Inferior parietal cortex (tissue), 1 donor: ENCODE results near the gene DENND1A.
"Not testable (repeated sequence)": the region's sequence is repeated elsewhere in the genome, so short reads cannot be mapped to it uniquely, and the experiment has no call there.

Experiments
- DNase-seq: peaks from one replicate; pipeline ENCODE4 v3.0.0-alpha.2; 2016; ENCODE audit errors: extremely low spot score

Gene DENND1A

DNA sequence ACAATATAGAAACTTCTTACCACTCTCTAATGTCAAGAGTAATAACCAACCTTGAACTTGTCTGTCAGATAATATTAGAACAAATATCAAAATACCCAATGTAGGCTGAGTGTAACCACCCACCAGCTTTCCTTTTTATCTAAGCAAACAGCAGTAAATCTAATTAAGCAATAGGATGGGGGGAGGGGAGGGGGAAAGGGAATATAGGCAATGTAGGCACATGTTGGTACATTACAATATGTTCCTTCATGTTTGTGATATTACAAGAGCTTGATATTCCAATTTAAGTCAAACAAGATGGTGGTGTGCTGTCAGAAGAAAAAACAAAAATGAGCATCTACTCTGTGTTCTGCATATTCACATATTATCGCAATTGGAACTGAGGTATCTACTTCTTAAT, 158.2 kb downstream of the DENND1A start:
- DNase-seq: no peak

DNA sequence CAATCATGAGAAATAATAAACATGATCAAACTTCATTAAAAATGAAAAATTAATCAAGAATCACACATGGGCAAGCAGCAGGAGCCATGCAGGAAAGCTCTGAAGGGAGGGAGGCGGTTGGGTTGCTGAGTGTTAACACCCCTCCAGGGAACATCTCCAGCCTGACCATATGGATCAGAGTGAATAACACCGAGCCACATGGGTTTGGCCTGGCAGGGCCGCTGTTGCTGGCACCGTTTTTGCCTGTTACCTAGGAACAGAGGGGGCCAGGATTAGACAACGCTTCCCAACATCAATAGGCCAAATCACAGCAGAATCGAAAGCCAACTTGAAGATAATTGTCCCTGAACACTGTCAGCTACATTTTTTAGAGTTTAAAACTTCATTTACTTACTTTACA, 160.2 kb downstream of the DENND1A start:
- no peak for DNase-seq

DNA sequence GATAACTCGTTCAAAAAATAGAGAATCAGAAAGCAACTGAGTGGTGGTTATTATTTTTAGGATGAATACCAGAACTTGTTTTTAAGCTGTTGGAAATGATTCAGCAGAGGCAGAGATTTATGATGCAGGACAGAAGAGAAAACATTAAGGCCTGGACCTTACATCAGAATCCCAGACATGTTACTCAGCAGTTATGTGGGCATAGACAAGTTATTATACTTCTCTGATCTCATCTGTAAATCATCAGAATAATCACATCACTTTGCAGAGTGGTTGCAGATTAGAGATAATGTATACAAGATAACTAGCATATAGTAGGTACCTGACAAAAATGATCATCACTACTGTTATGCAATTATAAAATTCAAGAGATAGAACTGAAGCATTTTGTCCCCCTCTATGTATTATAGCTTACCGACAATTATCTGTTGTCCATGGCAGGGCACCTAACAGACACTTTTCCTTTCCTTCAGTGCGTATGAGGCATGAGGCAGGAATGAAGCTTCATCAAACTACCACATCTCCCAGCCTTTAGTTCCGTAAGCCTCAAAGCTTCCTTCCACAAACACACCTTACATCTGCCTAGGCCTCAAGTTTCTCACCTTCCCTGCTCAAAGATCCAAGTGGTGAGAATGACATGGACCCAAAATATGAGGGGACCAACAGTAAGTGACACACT, 165.9 kb downstream of the DENND1A start:
- no peak for DNase-seq

DNA sequence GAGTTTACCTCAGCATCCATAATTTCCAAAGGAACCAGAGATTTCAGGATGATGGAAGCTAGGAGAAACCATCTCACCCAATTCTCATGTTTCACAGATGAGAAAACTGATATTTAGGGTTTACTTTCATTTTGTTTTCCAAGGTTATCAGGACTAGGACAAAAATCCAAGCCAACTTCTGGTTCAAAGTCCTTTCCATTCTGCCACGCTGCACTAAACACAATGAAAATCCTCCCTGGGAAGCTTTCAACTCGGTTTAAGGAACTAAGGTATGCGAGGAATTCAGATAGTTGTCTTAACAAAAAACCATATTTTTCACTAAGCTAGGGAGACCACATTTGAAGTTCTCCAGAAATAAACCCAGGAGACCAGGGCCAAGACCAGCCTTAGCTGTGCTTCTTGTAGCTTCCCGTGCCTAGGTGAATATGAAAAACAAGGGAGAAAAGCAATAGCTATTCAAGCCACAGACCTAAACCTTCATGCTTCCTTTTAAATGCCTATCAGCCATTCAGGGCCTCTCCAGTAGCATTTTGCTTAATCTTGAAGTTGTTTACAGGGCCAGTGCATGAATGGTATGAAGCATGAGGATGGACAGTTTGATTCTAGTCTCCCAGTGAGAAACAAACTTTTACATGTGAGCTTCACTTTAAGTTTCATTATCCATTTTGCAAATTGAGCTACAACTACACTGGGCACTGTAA, 167.9 kb downstream of the DENND1A start:
- no peak for DNase-seq

DNA sequence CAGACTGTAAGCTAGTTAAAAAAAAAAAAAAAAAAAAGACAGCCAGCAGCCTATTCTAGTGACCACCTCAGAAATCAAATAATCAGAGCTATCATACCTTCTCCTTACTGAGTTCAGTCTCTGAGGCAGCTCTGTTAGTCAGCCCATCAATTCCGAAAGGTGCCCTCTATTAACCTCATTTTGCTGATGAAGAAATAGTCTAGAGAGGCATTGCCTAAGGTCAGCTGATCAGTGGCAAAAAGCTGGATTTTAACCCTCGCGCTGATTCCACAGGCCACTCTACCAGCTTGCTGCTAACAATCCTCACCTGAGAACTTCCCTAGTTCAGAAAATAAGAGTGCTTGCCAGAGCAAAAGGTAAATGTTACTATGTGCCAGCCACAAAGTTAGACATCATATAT, 172.0 kb downstream of the DENND1A start:
- DNase-seq: no peak

DNA sequence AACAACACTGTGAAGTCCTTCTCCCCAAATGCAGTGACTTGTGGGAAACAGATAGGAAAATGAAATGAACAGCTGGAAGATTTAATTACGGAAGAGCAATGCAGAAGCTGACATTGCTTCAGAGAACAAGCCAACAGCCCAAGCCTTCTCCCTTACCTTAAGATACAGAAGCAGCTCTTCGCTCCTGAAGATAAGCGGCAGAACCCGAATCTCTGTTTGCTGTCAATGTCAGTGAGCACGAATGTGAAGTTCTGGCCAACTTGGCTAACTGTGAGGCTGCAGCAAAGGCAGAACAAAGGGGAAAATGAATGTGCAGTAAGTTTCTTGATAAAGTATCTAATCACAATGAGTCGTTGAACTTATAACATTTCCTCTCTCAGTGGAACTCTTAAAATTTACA, 172.4 kb downstream of the DENND1A start:
- no peak for DNase-seq

DNA sequence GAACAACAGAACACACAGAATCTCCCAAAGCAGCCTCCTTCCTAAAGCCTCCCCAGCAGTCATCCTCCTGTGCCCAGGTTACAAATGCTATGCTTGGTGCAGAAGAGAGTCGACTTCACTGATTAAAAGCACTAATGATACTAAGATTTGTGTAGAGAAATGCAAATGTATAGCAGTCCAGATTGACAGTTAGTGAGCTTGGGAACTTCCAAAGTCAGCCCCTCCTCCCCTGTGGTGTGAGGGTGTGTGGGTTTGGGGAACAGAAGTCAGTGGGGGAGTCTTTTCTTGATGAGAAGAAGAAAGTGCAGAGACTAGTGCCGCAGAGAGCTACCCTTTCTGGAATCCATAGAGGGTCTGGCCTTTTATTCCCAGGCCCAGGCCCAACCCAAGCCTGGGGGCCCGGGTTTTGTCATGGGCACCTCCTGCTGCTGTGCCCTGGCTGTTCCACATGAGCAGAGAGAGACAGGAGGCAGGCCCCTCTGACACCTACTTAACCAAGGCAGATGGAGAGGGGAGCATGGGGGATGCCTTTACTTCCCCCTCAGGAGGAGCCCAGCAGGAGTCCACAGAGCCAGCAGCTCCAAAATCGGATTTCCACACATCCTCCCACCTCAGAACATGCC, 173.3 kb downstream of the DENND1A start:
- no peak for DNase-seq

DNA sequence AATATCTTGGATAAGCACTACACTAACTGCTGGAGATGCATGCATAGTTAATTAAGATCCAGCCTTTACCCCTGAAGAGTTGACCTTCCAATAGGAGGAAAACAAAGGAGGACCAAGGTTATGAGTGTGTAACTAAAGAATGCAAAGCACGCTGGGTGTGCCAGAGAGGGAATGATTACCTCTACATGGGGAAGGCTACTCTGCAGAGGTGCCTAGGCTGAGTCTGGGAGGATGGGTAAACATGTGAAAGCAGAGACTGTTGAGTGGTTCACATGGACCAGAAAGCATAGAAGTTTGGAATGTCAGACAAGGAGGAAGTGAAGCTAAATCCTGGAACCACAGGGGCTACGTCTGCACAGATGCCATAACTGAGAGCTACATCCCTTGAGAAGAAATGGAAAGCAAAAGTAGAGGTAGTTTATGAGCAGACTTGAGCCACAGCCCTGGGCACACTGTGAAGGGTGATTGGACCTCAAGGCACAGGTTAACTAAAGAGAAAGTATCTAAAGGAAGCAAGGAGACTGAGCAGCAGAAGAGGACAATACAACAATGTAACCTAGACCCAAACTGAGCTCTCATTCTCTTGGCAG, 176.2 kb downstream of the DENND1A start:
- DNase-seq: no peak

DNA sequence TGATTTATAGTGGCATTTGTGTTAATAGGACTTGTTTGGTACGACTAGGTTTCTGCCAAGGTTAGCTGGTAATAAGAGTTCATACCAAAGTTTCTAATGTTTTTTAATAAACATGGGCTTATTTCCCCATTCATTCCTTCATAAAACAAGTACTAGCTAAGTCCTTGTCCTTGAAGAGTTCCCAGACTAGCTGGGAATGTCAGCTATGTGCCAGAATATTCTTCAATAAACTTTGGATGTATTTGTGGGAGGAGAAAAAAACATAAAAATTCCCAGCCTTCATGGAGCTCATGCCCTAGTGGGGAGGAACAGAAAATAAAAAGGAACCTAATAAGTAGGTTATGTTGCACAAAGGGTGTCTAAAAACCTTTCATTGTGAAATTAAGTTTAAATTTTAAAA, 176.9 kb downstream of the DENND1A start:
- no peak for DNase-seq

DNA sequence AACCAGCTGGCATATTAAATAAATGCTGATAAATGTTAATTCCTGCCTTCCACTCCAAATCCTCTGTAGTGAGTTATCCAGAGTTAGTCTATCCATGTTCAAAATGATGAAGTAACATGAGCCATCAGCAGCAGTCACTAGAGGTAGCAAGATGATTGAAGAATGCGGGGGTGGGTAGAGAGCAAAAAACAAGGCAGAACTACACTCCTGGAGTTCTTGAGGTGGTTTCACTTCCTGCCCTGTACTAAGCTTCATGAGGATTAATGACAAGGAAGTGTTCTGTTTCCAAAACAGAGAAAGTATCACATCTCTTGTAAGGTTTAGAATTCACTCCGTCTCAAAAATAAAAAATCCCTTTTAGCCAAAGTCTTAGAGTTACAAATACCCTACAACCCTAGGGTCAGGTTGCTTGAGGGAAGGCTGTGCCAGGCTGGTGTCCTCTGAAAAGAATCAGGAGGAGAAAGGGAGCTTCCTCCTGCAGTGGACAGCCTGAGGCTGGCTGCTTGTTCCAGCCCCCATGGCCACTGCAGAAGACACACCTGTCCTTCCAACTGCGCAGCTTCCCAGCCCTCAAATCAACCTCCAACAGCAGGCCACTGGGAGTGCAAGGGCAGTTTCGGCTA, 180.2 kb downstream of the DENND1A start:
- DNase-seq: no peak

DNA sequence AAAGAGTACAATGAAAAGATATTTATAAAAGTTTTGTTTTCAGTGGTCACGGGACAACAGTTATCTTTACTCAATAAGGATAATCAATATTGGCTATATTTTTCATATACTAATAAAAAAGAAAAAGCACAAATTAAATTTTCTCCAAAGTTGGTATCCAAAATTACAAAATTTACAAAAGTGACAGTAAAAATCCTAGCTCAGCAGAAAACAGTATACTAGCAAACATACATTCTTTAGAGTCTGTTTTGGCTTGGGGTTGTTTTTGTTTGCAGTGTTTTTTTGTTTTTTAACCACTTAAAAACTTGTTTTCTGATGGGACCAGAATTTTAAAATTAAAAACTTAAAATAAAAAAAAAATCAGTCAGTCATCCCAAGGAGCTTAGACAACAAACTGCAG, 183.2 kb downstream of the DENND1A start:
- DNase-seq: no peak

DNA sequence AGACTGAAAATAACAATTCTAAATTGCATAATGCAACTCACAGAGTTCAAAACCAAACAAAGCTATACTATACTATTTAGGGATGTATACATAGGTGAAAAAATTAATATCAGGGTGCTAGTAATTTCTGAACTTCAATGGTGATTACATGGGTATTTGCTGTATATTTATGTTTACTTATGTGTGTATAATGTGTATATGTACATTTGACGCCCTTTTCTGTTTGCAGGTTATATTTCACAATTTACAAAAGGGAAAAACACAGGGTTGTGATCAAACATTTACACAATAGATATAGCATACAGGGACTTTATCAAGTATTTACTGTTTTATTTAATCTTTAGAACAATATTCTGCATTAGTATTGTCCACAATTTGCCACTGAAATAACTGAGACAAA, 184.0 kb downstream of the DENND1A start:
- DNase-seq: no peak

DNA sequence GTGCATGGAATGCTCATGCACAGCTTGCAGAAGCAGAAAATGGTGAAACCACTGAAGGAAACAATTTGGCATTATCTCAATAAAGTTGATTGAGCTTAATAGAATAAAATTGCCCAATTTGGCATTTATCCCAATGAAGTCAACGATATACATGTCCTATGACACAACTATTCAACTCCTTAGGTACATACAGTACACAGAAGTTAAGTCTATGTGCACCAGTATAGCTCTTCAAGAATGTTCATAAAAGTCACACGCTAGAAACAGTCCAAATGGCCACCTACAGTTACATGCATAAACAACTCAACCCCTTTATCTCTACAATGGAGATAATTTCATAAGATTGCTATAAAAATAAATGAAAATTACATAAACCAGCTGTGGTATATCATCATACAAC, 184.5 kb downstream of the DENND1A start:
- no peak for DNase-seq

DNA sequence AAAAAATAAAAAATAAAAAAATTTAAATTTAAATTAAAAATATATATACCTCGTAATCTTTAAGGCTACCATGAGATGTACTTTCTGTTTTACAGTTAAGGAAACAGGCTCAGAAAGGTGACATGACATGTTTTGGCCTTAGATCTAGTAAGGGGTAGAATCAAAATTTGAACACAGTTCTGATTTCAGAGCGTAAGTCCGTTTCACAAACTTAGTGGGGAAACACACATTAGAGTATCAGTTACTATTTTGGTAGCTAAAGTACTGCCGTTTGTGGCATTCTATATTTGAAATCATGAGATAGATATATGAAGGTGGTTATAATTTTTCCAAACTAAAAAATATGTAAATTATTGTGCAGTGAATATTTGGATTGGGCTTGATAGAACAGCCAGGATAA, 186.2 kb downstream of the DENND1A start:
- DNase-seq: no peak

DNA sequence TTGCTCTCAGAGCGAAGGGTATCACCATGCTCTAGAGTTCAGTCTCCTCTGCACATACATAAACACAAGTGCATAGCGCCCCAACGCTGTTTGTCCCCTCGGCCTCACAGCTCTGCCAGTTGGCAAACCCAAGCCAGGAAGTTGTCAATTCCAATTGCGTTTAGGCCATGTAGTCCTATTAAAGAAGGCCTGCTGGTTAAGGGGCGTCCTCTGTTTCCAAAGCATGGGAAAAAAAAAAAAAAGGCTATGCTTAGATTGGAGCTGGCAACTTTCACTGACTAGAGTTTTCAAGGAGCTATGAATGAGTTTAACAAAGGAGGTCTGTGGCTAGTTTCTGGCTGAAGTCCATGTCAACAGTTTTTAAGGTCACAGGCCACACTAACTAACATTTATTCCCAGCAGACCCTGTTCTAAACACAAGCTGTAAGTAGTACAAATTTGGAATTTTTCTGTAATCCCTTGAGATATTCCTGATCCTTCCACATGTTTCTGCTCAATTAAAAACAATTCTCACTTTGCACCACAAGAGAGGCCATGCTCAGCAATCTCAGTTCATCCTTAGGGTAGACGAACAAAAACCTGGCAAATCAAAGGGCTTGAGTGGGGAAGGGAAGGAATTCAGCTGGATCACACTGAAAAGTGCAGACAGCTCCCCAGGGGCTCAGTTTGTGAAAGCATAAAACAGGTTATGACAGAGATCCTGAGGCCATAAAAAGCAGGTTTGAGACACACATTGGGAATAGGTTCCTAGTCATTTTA, 187.7 kb downstream of the DENND1A start:
- peak; percentile 50 for DNase-seq

DNA sequence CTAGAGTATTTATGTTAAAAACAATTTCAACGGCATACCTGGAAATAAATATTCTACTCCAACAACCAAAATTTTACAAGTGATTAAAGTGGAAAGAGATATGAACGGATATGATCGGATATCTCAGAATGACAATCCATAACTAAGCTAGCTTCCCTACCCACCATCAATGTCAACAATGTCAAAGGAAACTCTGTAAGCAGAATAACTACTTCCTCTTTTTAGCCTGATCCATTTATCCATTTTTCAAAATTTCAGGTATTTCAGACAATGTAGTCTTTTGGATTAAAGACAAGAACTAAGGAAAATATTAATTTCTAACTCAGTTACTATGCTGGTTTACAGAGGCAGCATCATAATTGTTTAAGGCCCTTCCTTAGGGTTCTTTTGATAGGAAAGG, 188.7 kb downstream of the DENND1A start:
- no peak for DNase-seq

DNA sequence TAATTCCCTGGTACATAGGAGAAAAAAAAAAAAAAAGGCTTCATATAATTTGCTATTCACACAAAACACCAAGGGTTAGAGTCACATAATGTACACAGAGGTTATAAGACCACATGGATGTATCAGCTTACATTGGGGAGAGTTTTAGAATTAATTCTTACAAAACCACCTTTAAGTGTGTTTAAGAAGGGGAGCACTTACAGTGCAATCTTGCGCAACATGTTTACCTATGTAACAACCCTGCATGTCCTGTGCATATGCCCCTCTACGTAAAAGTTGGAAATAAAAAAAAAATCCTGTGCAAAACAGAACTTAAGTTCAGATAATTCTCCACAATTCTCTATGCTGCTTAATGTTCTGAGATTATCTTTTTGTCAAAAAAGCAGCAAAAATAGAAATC, 190.0 kb downstream of the DENND1A start:
- DNase-seq: no peak

DNA sequence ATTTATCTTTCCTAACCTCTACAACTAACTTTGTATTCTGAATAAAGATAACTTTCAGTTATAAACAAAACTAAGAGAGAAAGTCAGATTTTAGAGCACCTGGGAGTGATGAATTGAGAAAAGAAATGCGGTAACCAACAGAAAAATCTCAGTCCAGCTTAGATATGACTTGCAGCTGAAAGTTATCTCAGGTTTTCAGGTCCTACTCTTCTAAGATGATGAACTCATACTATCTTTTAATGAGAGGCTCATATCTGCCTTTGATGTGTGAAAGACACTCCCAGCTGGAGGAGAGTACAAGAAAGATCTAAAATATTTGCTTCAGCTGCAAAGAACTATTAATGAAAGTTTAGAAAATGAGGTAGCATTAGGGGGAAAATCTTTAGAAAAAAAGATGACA, 190.5 kb downstream of the DENND1A start:
- no peak for DNase-seq

DNA sequence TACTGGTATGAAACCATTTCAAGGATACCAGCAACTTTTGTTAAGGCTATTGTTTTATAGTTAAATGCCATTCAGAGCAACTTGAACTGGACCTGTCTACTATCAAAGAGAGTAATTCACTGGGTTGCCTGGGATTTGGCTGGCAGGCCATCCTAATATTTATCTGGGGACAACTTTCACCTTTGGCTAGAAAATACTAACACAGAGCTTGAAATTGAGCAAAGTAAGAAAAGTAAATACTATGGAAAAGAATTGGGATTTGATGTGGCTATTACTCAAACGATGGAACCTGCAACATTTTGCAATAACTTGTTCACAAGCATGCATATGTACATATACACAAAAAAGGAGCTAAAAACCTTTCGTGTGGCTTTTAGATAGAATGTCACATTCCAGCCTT, 191.3 kb downstream of the DENND1A start:
- DNase-seq: no peak

DNA sequence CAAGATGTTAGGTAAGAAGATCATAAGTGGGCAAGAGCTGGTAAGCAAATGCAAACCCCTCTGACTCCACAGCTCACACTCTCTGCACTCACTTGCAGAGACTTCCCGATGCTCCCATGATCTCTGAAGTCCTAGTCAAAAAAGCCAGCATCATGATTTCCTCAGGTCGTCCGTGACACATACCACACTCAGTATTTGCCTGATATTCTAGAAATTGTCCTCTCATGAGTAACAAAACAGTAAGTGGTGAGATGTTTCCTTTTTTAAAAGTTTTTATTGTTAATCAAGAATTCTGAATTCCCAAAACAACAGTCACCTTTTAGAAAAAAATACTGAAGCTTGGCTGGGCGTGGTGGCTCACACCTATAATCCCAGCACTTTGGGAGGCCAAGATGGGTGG, 194.6 kb downstream of the DENND1A start:
- no peak for DNase-seq

DNA sequence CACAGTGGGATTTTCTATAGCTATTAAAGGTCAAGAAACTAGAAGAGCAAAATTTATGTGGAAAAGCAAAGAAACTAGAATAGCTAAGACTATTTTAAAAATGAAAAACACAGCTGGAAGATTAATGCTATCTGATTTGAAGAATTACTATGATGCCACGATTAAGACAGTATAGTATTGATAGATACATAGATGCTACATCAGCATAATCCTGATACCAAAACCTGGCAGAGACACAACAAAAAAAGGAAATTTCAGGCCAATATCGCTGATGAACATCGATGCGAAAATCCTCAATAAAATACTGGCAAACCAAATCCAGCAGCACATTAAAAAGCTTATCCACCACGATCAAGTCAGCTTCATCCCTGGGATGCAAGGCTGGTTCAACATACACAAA, 201.4 kb downstream of the DENND1A start:
- DNase-seq: not testable (repeated sequence)

DNA sequence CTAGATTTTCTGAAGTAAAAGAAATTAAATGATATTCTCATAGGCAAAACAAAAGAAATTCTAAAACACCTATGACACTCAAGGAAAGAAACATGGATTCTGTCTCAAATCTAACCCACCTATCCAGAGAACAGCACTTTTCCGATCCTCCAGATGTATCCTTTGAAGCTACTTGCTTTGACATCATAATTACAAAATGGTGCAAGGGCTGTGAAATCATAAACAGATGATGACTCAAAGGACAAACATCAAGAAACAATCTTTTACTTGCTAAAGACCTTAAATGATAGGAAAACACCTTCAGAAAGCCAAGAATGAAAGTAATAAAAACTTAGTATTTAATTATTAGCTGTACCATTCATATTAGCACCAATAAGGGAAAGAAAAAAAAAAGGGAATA, 202.6 kb downstream of the DENND1A start:
- DNase-seq: no peak
